Activated T-cell treated with anti-CD3 and anti-CD28 coated beads, Interleukin-2, amount 50 U/mL, for 4 hours (primary cell): Measurements from ENCODE around the gene CPTP. TPM values are rescaled to one million over a fixed set of nuclear protein-coding genes. Genes with fewer than 3 reads are reported as not detected.
"Not testable (repeated sequence)": the region's sequence is repeated elsewhere in the genome, so short reads cannot be mapped to it uniquely, and the experiment has no call there.

Experiments
- ATAC-seq, 2 donors: fragments of 200-7000 bp; cut with Tn5 transposase; one replicate each; pipeline ENCODE4 v1.10.0; 2021
- DNase-seq: peaks from one replicate; pipeline ENCODE4 v3.0.0-alpha.2; 2020
- H3K27me3 Mint-ChIP-seq: one replicate; pipeline ENCODE4 v1.8.0; 2021; ENCODE audit warnings: low read depth, mixed read lengths
- H3K36me3 Mint-ChIP-seq: one replicate; pipeline ENCODE4 v1.8.0; 2022; ENCODE audit warnings: mixed read lengths; ENCODE audit not compliant: insufficient read depth
- H3K4me1 Mint-ChIP-seq: one replicate; pipeline ENCODE4 v1.8.0; 2021; ENCODE audit warnings: low read depth, mixed read lengths
- H3K4me3 Mint-ChIP-seq: one replicate; pipeline ENCODE4 v1.8.0; 2021; ENCODE audit warnings: mild to moderate bottlenecking, moderate library complexity, mixed read lengths
- H3K9me3 Mint-ChIP-seq: one replicate; pipeline ENCODE4 v1.8.0; 2021; ENCODE audit warnings: mixed read lengths
- total RNA-seq, 3 donors: library from RNA; stranded (reverse); gene quantifications; one replicate each; pipeline ENCODE4 v1.2.1, GENCODE V29; 2021

The CPTP gene
- total RNA-seq, 3 donors from 2014 or later, result 16.0 to 18.4 (median 18.1) TPM

DNA sequence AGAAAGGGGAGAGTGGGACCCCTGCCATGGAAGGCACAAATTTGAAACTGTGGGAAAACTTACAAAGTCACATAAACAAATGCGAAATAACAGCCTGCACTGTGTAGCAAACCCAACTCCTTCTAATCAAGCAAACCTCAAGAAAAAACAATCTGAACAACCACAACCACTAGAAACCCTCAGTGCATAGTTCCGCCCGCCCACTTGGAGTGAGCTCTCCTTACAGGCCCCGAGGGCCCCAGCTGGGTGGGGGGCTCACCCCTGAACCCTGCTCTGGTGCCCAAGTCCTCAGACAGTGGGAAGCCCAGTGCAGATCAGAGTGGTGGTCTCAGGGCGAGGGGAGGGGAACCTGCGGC is 34.7 kb downstream of the CPTP start:
- H3K4me3 Mint-ChIP-seq, result no peak overlapping the region
- H3K4me1 Mint-ChIP-seq, result peaks cover 7% of the 10 kb centered on the region
- ATAC-seq, result peak; percentile 23 to 44
- peaks cover 22% of the 10 kb centered on the region for H3K27me3 Mint-ChIP-seq
- no peaks in the 10 kb centered on the region for H3K36me3 Mint-ChIP-seq
- DNase-seq, result no peak
- no peaks in the 10 kb centered on the region for H3K9me3 Mint-ChIP-seq

DNA sequence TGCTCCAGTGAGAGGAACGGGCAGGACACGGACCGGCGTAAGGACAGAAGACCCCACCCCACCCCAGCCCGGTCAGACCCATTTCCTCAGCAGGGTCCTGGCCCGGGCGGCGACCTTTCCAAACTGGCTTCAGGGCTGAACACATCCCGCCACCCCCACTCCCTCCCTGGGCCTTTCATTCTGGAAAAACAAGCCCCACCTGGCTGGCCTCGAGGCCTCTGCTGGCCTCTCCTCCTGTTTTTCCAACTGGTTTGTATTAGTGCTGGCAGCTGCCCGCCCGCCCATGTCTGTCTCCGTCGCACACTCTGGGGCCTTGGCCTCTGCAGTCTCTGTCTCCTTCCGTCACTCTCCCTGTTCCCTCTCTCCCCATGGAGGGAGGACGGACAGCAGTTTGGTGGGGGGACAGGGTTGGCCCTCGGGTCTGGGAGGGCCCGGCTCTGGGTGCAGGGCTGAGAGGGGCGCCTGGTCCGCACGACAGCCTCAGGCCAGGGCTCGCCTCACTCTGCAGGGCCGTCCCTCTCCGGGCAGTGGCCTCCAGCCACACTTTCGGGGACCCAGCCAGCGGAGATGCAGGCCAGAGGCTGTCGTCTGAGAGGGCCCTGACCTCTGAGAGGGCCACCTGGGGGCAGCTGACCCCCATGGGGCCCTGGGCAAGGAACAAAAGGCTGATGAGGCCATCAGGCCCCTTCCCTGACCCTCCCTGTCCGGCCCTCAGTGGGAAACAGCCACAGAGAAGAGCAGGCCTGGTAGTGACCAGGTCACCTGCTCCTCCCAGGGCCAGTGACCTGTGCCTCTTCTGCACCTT is 35.3 kb downstream of the CPTP start:
- Mint-ChIP-seq H3K27me3 (peaks cover 22% of the 10 kb centered on the region), H3K4me1 (peaks cover 7% of the 10 kb centered on the region), H3K4me3 (no peak overlapping the region), H3K9me3 (no peaks in the 10 kb centered on the region), H3K36me3 (no peaks in the 10 kb centered on the region)
- ATAC-seq (no peak), DNase-seq (no peak)

DNA sequence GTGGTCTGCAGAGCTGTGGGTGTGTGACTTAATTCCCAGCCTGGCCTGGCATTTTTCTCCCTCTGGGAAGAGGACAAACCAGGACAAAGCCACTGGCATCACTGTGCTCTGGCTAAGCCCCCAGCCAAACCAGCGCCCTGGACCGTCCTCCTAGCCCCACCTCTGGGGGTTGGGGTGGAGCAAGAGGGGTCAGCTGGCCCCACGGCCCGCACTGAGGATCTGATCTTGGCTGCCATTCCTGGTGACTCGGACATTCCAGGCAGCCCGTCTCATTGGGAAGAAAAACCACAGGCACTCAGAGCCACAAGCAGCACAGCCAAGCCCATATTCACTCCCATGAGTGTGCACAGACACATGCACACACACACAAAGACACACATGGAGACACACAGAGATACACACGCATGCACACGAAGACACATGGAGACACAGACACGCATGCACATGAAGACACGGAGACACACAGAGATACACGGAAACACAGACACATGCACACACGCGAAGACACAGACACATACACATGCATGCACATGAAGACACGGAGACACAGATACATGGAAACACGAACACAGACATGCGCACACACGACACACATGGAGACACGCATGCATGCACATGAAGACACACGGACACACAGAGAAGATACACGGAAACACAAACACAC is 36.0 kb downstream of the CPTP start:
- H3K4me3 Mint-ChIP-seq, result no peak overlapping the region
- no peaks in the 10 kb centered on the region for H3K36me3 Mint-ChIP-seq
- peaks cover 7% of the 10 kb centered on the region for H3K4me1 Mint-ChIP-seq
- peaks cover 22% of the 10 kb centered on the region for H3K27me3 Mint-ChIP-seq
- DNase-seq, result no peak
- no peak for ATAC-seq
- H3K9me3 Mint-ChIP-seq, result no peaks in the 10 kb centered on the region

- Mint-ChIP-seq H3K4me3 (no peak overlapping the region), H3K36me3 (no peaks in the 10 kb centered on the region), H3K27me3 (peaks cover 22% of the 10 kb centered on the region), H3K4me1 (peaks cover 7% of the 10 kb centered on the region), H3K9me3 (no peaks in the 10 kb centered on the region)
- no peak for ATAC-seq
- DNase-seq, result no peak
These were observed 36.8 kb downstream of the CPTP start for GRCh38 chr1:1361233-1361981.

- Mint-ChIP-seq H3K36me3 (no peaks in the 10 kb centered on the region), H3K4me3 (no peak overlapping the region), H3K4me1 (peaks cover 7% of the 10 kb centered on the region), H3K9me3 (no peaks in the 10 kb centered on the region), H3K27me3 (peaks cover 19% of the 10 kb centered on the region)
- no peak for DNase-seq
- no peak for ATAC-seq
These were observed 37.4 kb downstream of the CPTP start for GRCh38 chr1:1361982-1362423.

GRCh38 chr1:1364266-1364665 is 39.7 kb downstream of the CPTP start:
- no peak overlapping the region for H3K4me3 Mint-ChIP-seq
- H3K9me3 Mint-ChIP-seq, result no peaks in the 10 kb centered on the region
- peaks cover 2% of the 10 kb centered on the region for H3K4me1 Mint-ChIP-seq
- H3K36me3 Mint-ChIP-seq, result no peaks in the 10 kb centered on the region
- ATAC-seq (no peak), DNase-seq (no peak)
- peaks cover 5% of the 10 kb centered on the region for H3K27me3 Mint-ChIP-seq

DNA sequence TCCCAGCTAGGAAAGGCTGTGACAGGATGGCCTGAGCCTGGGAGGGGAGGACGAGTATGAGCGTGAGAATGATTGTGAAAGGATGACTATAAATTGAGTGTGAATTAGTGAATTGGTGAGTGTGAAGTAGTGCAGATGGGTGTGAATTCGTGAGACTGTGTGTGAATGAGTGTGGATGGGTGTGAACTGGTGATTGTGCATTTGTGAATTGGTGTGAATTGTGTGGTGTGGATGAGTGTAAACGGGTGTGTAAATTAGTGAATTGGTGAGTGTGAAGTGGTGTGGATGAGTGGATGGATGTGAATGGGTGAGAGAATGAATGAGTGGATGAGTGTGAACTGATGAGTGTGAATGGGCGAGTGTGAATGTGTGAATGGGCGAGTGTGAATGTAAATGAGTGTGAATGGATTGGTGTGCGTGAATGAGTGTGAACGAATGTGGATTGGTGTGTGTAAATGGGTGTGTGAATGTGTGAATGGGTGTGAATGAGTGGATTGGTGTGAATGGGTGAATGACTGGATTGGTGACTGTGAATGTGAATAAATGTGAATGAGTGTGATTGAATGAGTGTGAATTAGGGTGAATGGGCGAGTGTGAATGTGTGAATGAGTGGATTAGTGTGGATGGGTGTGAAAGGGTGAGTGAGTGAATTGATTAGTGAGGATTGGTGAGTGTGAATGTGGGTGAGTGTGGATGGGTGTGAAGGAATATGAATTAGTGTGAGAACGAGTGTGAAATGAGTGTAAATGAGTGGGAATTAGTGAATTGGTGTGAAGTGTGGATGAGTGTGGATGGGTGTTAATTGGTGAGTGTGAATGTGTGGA is 41.5 kb downstream of the CPTP start:
- ATAC-seq (no peak), DNase-seq (no peak)
- Mint-ChIP-seq H3K4me1 (peaks cover 4% of the 10 kb centered on the region), H3K4me3 (no peak overlapping the region), H3K36me3 (no peaks in the 10 kb centered on the region), H3K27me3 (peaks cover under 1% of the 10 kb centered on the region), H3K9me3 (no peaks in the 10 kb centered on the region)

DNA sequence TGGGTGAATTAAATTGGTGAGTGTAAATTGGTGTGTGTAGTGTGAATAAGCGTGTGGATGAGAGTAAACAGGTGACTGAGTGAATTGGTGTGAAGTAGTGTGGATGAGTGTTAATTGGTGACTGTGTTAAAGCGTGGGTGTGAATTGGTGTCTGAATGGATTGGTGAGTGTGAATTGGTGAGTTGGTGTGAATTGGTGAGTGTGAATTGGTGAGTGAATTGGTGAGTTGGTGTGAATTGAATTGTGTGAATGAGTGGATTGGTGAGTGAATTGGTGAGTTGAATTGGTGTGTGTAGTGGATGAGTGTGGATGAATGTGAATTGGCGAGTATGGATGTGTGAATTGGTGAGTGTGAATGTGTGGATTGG is 42.1 kb downstream of the CPTP start:
- H3K4me1 Mint-ChIP-seq, result peaks cover 4% of the 10 kb centered on the region
- no peak for DNase-seq
- no peak overlapping the region for H3K4me3 Mint-ChIP-seq
- no peak for ATAC-seq
- H3K9me3 Mint-ChIP-seq, result no peaks in the 10 kb centered on the region
- no peaks in the 10 kb centered on the region for H3K27me3 Mint-ChIP-seq
- no peaks in the 10 kb centered on the region for H3K36me3 Mint-ChIP-seq

DNA sequence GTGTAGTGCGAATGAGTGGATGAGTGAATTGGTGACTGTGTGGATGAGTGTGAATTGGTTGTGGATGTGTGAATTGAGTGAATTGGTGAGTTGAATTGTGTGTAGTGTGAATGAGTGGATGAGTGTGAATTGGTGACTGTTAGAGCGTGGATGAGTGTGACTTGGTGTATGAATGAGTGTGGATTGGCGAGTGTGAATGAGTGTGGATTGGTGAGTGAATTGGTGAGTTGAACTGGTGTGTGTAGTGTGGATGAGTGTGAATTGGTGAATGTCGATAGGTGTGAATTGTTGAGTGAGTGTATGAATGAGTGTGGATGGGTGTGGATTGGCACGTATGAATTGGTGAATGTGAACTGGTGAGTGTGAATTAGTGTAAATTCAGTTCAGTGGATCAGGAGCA is 42.7 kb downstream of the CPTP start:
- Mint-ChIP-seq H3K36me3 (no peaks in the 10 kb centered on the region), H3K27me3 (no peaks in the 10 kb centered on the region), H3K4me1 (peaks cover 10% of the 10 kb centered on the region), H3K9me3 (no peaks in the 10 kb centered on the region), H3K4me3 (no peak overlapping the region)
- DNase-seq (no peak), ATAC-seq (no peak)

DNA sequence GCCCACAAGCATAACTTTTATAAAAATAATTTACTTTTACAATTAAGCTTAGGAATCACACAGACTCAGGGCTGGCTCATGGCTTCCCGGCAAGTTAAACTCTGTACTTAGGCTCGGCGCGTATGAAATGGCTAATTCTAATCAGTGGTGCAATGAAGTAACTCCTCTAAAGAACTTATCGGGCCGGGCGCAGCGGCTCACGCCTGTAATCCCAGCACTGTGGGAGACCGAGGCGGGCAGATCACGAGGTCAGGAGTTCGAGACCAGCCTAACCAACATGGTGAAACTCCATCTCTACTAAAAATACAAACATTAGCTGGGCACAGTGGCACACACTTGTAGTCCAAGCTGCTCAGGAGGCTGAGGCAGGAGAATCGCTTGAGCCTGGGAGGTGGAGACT is 45.5 kb downstream of the CPTP start:
- H3K4me3 Mint-ChIP-seq, ATAC-seq, H3K36me3 Mint-ChIP-seq, DNase-seq, H3K27me3 Mint-ChIP-seq, H3K9me3 Mint-ChIP-seq: not testable (repeated sequence)
- peaks cover 22% of the 10 kb centered on the region for H3K4me1 Mint-ChIP-seq

GRCh38 chr1:1370771-1371300 is 46.2 kb downstream of the CPTP start:
- ATAC-seq (no peak), DNase-seq (no peak)
- Mint-ChIP-seq H3K4me3 (no peak overlapping the region), H3K4me1 (peaks cover 23% of the 10 kb centered on the region), H3K9me3 (no peaks in the 10 kb centered on the region), H3K36me3 (peaks cover 2% of the 10 kb centered on the region), H3K27me3 (no peaks in the 10 kb centered on the region)

GRCh38 chr1:1371364-1371745 is 46.8 kb downstream of the CPTP start:
- DNase-seq (no peak), ATAC-seq (no peak)
- H3K4me3 Mint-ChIP-seq, result peak overlapping the region; percentile 40
- peaks cover 23% of the 10 kb centered on the region for H3K4me1 Mint-ChIP-seq
- no peaks in the 10 kb centered on the region for H3K27me3 Mint-ChIP-seq
- H3K9me3 Mint-ChIP-seq, result no peaks in the 10 kb centered on the region
- peaks cover 2% of the 10 kb centered on the region for H3K36me3 Mint-ChIP-seq

DNA sequence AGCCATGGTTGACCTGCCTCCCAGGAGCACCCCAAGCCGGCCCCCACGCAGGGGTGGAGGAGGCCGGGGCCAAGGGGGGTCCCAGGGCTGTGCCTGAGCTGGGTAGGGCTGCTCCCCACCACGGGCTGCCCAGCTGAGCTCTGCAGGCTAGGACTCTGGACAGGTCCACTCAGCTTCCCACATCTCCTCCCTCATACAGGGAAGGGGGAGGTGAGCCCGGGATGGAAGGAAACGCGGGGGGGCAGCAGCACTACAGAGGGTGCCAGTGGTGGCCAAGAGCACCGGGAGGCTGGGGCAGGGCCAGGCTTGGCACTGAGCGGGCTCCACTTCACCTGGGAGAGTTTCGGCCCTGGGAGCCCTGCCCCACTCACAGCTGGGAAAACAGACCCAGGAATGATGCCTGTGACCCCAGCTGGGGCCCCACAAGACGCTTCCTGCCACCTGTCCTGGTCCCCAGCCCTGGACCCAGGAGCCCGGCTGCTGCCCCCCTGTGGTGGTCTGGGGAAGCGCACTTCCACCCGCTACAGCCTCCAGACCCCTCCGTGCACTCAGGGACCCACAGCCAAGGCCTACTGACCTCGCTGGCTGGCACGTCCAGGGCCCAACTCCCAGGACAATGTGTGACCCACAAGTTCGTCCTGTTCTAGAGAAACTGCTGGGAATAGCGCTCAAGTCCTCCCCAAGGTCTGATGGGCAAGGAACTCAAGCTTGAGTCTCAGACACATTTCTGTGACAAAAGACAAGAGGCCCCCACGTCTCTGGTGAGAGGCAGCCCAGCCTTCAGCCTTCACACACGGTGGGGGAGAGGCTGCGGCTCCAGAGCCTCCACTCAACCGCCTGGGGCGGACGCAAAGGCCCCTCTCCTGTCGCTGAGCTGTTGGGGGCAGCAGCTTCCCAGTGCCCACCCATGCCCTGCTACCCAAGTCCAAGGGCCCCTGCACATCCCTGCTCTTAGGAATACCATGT is 47.4 kb downstream of the CPTP start:
- H3K4me3 Mint-ChIP-seq, result peak overlapping the region; percentile 66

More for the DNA sequence above, 47.4 kb downstream of the CPTP start:
- Mint-ChIP-seq H3K27me3 (no peaks in the 10 kb centered on the region), H3K4me1 (peaks cover 23% of the 10 kb centered on the region), H3K36me3 (peaks cover 2% of the 10 kb centered on the region), H3K9me3 (no peaks in the 10 kb centered on the region)
- ATAC-seq, result peak; percentile 23 to 33
- peak; percentile 74 for DNase-seq
